Large intestine (tissue), 3 donors: Measurements from ENCODE around the gene VPS41. TPM values are rescaled to one million over a fixed set of nuclear protein-coding genes. Genes with fewer than 3 reads are reported as not detected.

Experiments
- DNase-seq, 2 donors: peaks; one replicate each; pipeline versions ENCODE4 v3.0.0 to v3.0.0-alpha.2; 2013
- H3K27ac ChIP-seq: one replicate; pipeline ENCODE4 v1.5.1; 2013; ENCODE audit warnings: low read length
- H3K27me3 ChIP-seq: 2 replicates; pipeline ENCODE4 v1.6.1; 2013; ENCODE audit warnings: low read length; ENCODE audit not compliant: control insufficient read depth, insufficient read depth
- H3K36me3 ChIP-seq: 2 replicates; pipeline ENCODE4 v1.6.1; 2013; ENCODE audit warnings: low read length; ENCODE audit not compliant: control insufficient read depth, insufficient read depth
- H3K4me1 ChIP-seq: one replicate; pipeline ENCODE4 v1.6.1; 2013; ENCODE audit warnings: low read length; ENCODE audit not compliant: control insufficient read depth, insufficient read depth
- H3K4me3 ChIP-seq: one replicate; pipeline ENCODE4 v1.5.1; 2013; ENCODE audit warnings: low read length
- H3K9me3 ChIP-seq: one replicate; pipeline ENCODE4 v1.6.1; 2013; ENCODE audit warnings: mild to moderate bottlenecking, low read depth, low read length, moderate library complexity; ENCODE audit not compliant: control insufficient read depth
- WGBS: methylation state at CpG from one replicate; pipeline ENCODE4 v1.1.5; 2013; ENCODE audit warnings: low lambda C conversion rate; ENCODE audit not compliant: insufficient coverage; 5-methylcytosine and 5-hydroxymethylcytosine counted together
- polyA plus RNA-seq: library from polyadenylated mRNA; unstranded; fragments of 120-200 nt; gene quantifications from one replicate; pipeline ENCODE4 v1.2.1, GENCODE V29; 2013

VPS41 gene
- polyA plus RNA-seq, 1 donor: 63.7 TPM

- H3K27me3 ChIP-seq: no peaks in the 10 kb centered on the region
- H3K4me1 ChIP-seq: no peaks in the 10 kb centered on the region
- no peak overlapping the region for H3K27ac ChIP-seq
- no peaks in the 10 kb centered on the region for H3K9me3 ChIP-seq
- H3K36me3 ChIP-seq: no peaks in the 10 kb centered on the region
- DNase-seq: no peak
- H3K4me3 ChIP-seq: no peak overlapping the region
- no CpG with 5 or more reads among the region's 1 CpG for WGBS
Measured at GRCh38 chr7:38916396-38916795, 7.4 kb upstream of the VPS41 start.

GRCh38 chr7:38909870-38910269 is 879 bp upstream of the VPS41 start:
- no peak overlapping the region for H3K27ac ChIP-seq
- no peaks in the 10 kb centered on the region for H3K36me3 ChIP-seq
- no peaks in the 10 kb centered on the region for H3K4me1 ChIP-seq
- H3K27me3 ChIP-seq: no peaks in the 10 kb centered on the region
- no peak overlapping the region for H3K4me3 ChIP-seq
- no peak for DNase-seq
- no peaks in the 10 kb centered on the region for H3K9me3 ChIP-seq

- Histone ChIP-seq H3K36me3 (peaks cover 2% of the 10 kb centered on the region), H3K9me3 (no peaks in the 10 kb centered on the region), H3K27ac (no peak overlapping the region), H3K27me3 (no peaks in the 10 kb centered on the region), H3K4me3 (no peak overlapping the region), H3K4me1 (no peaks in the 10 kb centered on the region)
- WGBS: no CpG with 5 or more reads among the region's 1 CpG
- no peak for DNase-seq
Measured at GRCh38 chr7:38907766-38908165, 1.2 kb downstream of the VPS41 start.

- no peaks in the 10 kb centered on the region for H3K4me1 ChIP-seq
- H3K27ac ChIP-seq: no peak overlapping the region
- peaks cover 2% of the 10 kb centered on the region for H3K36me3 ChIP-seq
- H3K9me3 ChIP-seq: no peaks in the 10 kb centered on the region
- H3K27me3 ChIP-seq: no peaks in the 10 kb centered on the region
- H3K4me3 ChIP-seq: no peak overlapping the region
- WGBS: 88% methylated on average over 3 of the region's 3 CpGs
- no peak for DNase-seq
Measured at GRCh38 chr7:38907066-38907465, 1.9 kb downstream of the VPS41 start.

- H3K27ac ChIP-seq: no peak overlapping the region
- no peaks in the 10 kb centered on the region for H3K27me3 ChIP-seq
- H3K4me1 ChIP-seq: no peaks in the 10 kb centered on the region
- H3K4me3 ChIP-seq: no peak overlapping the region
- 100% methylated on average over 2 of the region's 3 CpGs for WGBS
- H3K9me3 ChIP-seq: no peaks in the 10 kb centered on the region
- DNase-seq: no peak
- peaks cover 2% of the 10 kb centered on the region for H3K36me3 ChIP-seq
Measured at GRCh38 chr7:38905056-38905759, 3.8 kb downstream of the VPS41 start.

GRCh38 chr7:38903057-38903456 is 5.9 kb downstream of the VPS41 start:
- no peaks in the 10 kb centered on the region for H3K9me3 ChIP-seq
- peaks cover 2% of the 10 kb centered on the region for H3K36me3 ChIP-seq
- H3K4me3 ChIP-seq: no peak overlapping the region
- no peaks in the 10 kb centered on the region for H3K4me1 ChIP-seq
- no peaks in the 10 kb centered on the region for H3K27me3 ChIP-seq
- no peak overlapping the region for H3K27ac ChIP-seq
- no peak for DNase-seq

- H3K27ac ChIP-seq: no peak overlapping the region
- H3K27me3 ChIP-seq: no peaks in the 10 kb centered on the region
Measured at GRCh38 chr7:38902449-38902848, 6.5 kb downstream of the VPS41 start.

GRCh38 chr7:38893061-38893460 is 15.9 kb downstream of the VPS41 start:
- DNase-seq: no peak
- no peak overlapping the region for H3K27ac ChIP-seq
- WGBS: 93% methylated on average over 2 of the region's 3 CpGs
- H3K27me3 ChIP-seq: no peaks in the 10 kb centered on the region
- peaks cover 19% of the 10 kb centered on the region for H3K36me3 ChIP-seq
- H3K4me3 ChIP-seq: no peak overlapping the region
- H3K4me1 ChIP-seq: no peaks in the 10 kb centered on the region
- H3K9me3 ChIP-seq: peaks cover 12% of the 10 kb centered on the region

More at GRCh38 chr7:38902449-38902848, 6.5 kb downstream of the VPS41 start:
- Histone ChIP-seq H3K36me3 (peaks cover 2% of the 10 kb centered on the region), H3K4me3 (no peak overlapping the region), H3K4me1 (no peaks in the 10 kb centered on the region), H3K9me3 (no peaks in the 10 kb centered on the region)
- no peak for DNase-seq
- no CpG with 5 or more reads among the region's 2 CpGs for WGBS

- 100% methylated on average over 1 of the region's 6 CpGs for WGBS
- no peak for DNase-seq
Measured at GRCh38 chr7:38890597-38890996, 18.4 kb downstream of the VPS41 start.

GRCh38 chr7:38889872-38890432 is 19.0 kb downstream of the VPS41 start:
- H3K36me3 ChIP-seq: peaks cover 13% of the 10 kb centered on the region
- no peak for DNase-seq
- H3K4me3 ChIP-seq: no peak overlapping the region
- WGBS: 100% methylated on average over 3 of the region's 5 CpGs
- H3K9me3 ChIP-seq: peaks cover 18% of the 10 kb centered on the region
- H3K4me1 ChIP-seq: no peaks in the 10 kb centered on the region
- H3K27me3 ChIP-seq: no peaks in the 10 kb centered on the region
- H3K27ac ChIP-seq: no peak overlapping the region

More at GRCh38 chr7:38890597-38890996, 18.4 kb downstream of the VPS41 start:
- H3K36me3 ChIP-seq: peaks cover 15% of the 10 kb centered on the region
- H3K27ac ChIP-seq: no peak overlapping the region
- no peak overlapping the region for H3K4me3 ChIP-seq
- H3K27me3 ChIP-seq: no peaks in the 10 kb centered on the region
- peaks cover 18% of the 10 kb centered on the region for H3K9me3 ChIP-seq
- H3K4me1 ChIP-seq: no peaks in the 10 kb centered on the region

GRCh38 chr7:38889079-38889478 is 19.9 kb downstream of the VPS41 start:
- H3K27me3 ChIP-seq: no peaks in the 10 kb centered on the region
- H3K9me3 ChIP-seq: peaks cover 18% of the 10 kb centered on the region
- no peak for DNase-seq
- H3K4me3 ChIP-seq: no peak overlapping the region
- H3K4me1 ChIP-seq: no peaks in the 10 kb centered on the region
- 100% methylated on average over 1 of the region's 1 CpG for WGBS
- H3K27ac ChIP-seq: no peak overlapping the region
- H3K36me3 ChIP-seq: peaks cover 8% of the 10 kb centered on the region
